HG03159 (cell line): ENCODE data around the gene SPTLC3.

Experiments
- ATAC-seq: cut with Tn5 transposase; IDR thresholded peaks from one replicate; pipeline ENCODE4 v1.9.1; 2021; ENCODE audit warnings: mild to moderate bottlenecking, moderate library complexity; ENCODE audit not compliant: unreplicated experiment

The SPTLC3 gene

DNA sequence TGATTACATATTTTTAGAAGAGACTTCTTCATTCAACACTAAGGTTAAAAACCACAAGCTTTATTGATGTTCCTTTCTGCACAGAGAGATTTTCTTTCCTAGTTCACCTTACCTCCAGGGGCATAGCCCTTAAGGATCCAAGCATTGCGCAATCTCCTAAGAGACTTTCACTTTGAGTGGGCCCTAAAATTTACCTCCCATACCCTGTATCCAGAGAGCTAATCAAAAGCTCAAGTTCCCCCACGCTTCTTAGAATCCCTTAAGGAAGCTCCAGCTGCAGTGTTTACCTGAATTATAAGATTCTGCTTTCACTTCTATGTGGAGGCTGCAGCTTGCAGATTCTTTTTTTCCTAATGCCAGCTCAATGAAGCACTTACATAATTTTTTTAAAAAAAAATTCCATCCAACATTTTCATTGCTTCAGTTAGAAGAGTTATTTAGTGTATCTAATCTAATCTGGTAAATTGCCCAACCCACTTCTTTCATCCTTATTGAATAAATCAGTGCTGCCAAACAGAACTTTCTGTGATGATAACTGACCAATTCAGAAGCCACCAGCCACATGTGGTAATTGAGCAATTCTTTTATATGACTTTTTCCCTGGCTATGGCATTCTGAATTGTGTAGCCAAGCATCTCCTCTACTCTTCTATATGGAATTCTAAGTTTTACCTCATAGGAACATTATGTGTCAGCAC is 24.6 kb upstream of the SPTLC3 start:
- ATAC-seq = no peak

DNA sequence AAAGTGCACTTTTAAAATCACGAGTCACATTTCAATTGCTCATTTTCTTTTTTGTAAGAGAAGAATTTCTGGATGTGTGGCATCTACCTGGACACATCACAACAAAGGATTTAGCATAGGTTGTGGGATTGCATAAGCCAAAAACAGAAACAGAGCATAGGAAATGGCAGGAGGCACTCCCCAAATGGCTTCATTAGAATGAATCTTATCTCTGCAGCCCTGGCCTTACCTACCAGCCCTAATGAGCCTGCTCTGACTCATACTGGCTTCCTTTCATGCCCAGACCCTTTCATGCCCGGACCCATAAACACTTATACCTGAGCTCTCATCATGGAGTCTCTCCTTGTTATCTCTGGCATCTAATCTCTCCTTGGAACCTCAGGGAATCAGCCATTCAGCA is 23.9 kb upstream of the SPTLC3 start:
- no peak for ATAC-seq

GRCh38 chr20:12987261-12987660 is 21.5 kb upstream of the SPTLC3 start:
- no peak for ATAC-seq

DNA sequence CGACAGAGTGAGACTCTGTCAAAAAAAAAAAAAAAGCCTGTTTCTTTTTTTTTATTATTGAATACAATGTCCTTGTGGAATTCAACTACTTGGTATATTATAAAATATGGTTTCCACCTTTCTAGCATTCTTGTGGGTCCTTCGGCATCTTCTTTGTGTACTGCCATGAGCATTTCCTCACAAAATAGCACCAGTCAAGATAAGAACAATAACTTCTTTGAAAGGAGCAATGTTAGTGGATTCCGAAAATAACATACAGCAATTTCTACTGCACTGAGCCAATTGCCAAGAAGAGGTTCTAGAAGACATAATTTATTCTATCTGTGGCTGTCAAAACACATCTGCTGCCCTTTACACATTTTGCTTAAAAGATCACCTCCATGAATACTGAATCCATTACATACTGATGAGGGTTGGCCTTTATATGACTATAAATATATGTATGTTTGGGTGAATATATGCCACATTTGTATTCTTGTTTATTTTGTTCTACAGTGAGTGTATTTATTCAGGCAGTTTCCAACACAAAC is 19.1 kb upstream of the SPTLC3 start:
- ATAC-seq = no peak

DNA sequence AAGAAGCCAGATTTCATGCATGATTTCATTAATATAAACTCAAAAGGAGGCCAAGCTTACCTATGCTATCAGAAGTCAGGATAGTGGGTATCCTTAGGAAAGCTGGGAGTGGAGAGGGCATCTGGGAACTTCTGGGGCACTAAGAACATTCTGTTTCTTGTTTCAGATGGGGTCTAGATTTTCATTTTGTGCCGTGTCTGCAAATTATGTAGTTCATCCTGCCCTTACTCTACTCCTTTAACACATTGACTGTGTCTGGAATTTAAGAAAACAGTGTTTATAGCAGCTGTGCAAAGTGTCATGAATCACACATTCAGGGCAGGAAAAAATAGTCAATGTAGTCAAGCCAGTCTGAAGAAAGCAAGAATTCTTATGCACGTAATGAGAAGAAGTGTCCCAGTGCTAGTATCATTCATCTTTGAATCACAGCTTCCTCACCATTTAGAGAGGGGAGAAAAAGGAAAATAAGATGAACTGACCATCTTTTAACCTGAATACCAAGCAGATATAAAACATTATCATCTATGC is 11.6 kb upstream of the SPTLC3 start:
- no peak for ATAC-seq

- ATAC-seq = no peak
Measured at GRCh38 chr20:12998046-12998445, 10.7 kb upstream of the SPTLC3 start.

- ATAC-seq = no peak
Measured at GRCh38 chr20:12999201-12999600, 9.6 kb upstream of the SPTLC3 start.

DNA sequence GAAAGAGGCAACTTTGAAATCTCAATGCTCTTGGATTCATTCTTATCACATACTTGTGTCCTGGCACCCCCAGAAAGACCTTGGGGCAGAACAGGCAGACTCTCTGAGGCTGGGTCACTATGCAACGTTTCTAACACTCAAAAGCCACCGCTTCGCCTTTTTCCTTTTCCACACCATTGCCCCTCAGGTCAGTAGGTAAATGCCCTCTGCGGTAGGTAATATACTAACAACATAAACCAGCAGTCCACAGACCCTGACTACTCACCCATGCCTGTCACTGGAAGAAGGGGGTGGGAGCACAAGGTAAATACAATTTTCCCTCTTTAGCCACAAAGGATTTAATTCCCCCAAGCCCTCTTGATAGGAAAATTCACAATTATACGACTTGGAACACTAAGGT is 6.5 kb upstream of the SPTLC3 start:
- ATAC-seq = no peak

GRCh38 chr20:13006825-13007224 is 1.9 kb upstream of the SPTLC3 start:
- no peak for ATAC-seq

GRCh38 chr20:13007596-13007995 is 1.2 kb upstream of the SPTLC3 start:
- ATAC-seq = no peak

DNA sequence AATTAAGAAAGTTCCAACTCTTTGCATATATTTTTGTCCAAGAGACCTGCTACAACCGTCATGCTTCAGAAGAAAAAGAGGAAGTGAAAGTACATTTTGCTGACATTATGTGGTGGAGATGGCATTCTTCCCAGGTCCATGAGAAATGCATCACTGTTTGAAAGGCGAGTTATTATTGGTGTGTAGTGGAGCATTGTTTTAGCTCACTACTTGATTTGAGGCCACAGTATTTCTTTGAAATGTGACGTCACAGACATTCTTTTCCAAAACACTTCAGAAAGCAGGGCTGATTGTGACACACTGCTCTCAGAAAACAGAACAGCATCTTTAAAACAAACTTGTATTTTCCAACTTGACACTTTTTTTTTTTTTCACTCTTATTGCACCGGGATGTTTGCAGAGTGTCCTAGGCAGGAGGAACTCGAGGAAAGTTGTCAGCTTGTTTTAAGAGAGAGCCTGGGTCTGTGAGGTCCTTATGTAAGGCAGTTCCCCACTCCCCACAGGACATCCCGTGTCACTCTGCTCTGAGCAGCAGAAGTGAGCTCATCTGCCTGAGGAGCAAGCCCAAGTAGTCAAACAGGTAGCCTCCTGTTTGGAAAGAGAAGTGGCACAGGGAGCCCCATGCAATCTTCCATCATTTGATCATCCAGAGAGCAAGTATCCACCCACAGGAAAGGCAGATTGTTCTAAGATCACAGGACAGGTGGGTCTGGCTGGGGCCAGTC is 1.1 kb downstream of the SPTLC3 start:
- ATAC-seq = peak; percentile 94

DNA sequence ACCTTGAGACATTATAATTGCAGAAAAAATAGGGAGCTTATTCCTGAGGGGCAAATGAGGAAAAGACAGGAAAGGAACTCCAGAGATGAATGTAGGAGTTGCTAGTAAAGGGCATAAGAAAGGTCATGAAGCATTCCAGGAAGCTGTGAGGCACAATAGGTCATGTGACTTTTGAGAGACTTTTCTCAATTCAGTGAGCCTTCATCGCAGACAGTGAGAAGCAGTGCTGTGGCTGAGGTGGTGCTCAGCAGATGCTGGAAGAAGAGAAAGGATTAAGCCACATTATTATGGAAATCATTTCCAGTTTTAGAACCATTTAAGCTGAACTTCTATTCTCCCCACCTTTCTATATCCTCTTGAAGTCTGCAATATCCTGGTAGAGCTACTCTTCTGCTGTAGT is 4.1 kb downstream of the SPTLC3 start:
- no peak for ATAC-seq

- ATAC-seq = no peak
Measured at GRCh38 chr20:13013411-13013810, 4.6 kb downstream of the SPTLC3 start.

DNA sequence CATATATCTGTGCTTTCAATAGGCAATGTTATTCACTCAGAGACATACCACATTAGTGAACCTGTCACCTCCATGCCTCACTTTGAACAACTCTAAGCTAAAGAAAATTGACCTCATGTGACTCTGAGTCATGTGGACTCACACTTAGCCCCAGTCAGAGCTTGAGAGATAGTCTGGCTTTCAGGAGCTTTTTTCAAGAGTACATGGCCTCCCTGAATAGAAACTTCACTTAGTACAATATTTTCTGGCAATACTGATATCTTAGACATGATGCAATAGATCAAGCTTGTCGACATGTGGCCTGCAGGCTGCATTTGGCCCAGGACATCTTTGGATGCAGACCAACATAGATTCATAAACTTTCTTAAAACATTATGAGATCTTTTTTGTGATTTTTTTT is 8.5 kb downstream of the SPTLC3 start:
- no peak for ATAC-seq

DNA sequence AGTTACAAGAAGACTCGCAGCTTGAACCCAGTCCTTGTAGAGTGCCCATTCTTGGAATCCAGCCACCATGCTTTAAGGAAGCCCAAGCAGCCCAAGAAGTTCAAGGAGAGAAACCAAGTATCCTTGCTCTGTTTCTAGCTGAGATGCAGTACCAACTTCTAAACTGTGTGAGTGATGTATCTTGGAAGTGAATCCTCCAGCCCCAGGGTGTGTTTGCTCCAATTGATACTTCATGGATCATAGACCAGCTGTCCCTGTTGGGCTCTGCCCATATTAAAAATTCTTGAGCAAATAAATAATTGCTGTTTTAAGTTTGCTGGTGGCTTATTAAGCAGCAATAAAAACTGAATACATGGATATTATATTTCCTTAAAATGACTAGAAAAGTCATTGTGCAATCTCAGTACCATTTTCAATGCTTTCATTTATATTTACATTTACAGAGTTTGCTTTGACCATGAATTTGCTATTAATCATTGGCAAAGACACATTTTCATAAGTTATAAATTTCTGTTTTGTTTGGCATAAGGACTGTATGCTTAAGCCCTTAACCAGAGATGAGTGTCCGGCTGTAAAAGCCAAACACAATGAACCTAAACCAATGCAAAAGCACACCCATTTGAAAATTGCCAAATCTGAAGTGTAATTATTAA is 9.2 kb downstream of the SPTLC3 start:
- no peak for ATAC-seq

GRCh38 chr20:13021205-13021970 is 12.6 kb downstream of the SPTLC3 start:
- ATAC-seq = no peak

- ATAC-seq = no peak
Measured at GRCh38 chr20:13022401-13023155, 13.8 kb downstream of the SPTLC3 start.

GRCh38 chr20:13024596-13024995 is 15.8 kb downstream of the SPTLC3 start:
- no peak for ATAC-seq

DNA sequence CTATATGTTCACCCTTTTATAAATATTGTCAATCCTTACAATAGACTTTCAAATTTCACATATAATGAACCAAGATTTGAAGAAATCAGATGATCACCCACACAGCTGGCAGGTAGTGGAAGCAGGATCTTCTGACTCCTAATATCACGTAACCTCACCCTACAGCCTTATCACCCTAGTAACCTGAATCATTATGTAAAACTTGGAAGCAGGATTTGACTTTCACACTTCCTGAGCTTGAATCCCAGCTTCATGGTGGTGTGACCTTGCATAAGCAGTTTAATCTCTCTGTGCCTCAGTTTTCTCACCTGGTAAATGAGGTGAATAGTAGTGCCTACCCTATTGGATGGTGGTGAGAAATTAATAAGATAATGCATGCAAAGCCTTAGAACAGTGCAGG is 16.4 kb downstream of the SPTLC3 start:
- no peak for ATAC-seq

DNA sequence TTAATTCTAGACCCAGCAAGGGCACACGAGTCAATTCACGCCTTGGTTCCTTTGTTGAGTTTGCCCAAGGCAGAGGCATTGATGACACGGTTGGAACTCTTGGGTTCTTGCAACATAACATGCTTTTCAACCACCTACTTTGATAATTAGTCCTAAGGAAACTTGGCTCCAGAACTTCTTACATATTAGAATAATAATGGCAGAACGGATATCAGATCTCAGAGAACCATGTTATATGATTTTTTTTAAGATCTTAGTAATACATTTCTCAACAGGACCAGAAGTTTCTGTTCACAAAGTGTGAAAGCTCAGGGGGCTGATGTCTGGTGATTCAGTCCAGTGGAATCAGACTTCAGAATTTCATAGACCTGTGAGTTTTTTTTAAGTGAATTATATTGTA is 19.2 kb downstream of the SPTLC3 start:
- no peak for ATAC-seq
